DMS 273 treated with DMSO at 0.1 percent for 48 hours (cell line): ENCODE data around the gene CLIP2.
"Not testable (repeated sequence)": the region's sequence is repeated elsewhere in the genome, so short reads cannot be mapped to it uniquely, and the experiment has no call there.

Experiments used
- DNase-seq: peaks from one replicate; lab custom pipeline; 2025; lab: John Stamatoyannopoulos, UW

The CLIP2 gene

GRCh38 chr7:74332373-74333176 is 43.4 kb downstream of the CLIP2 start:
- DNase-seq, result no peak

- no peak for DNase-seq
Observed at GRCh38 chr7:74334030-74334429, 44.8 kb downstream of the CLIP2 start.

GRCh38 chr7:74337926-74338325 is 48.7 kb downstream of the CLIP2 start:
- no peak for DNase-seq

GRCh38 chr7:74338366-74339108 is 49.3 kb downstream of the CLIP2 start:
- no peak for DNase-seq

DNA sequence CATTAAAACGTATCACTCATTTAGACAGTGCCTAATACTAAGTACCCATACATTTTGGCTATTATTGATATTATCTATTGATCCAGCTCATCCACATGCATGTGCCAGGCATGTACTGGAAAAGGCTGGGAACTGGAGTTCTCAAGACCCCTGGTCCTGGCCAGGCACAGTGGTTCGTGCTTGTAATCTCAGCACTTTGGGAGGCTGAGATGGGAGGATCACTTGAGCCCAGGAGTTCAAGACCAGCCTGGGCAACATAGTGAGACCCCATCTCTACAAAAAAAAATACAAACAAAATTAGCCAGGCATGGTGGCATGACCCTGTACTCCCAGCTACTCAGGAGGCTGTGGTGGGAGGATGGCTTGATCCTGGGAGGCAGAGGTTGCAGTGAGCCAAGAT is 50.4 kb downstream of the CLIP2 start:
- not testable (repeated sequence) for DNase-seq

GRCh38 chr7:74343281-74344131 is 54.3 kb downstream of the CLIP2 start:
- no peak for DNase-seq

- DNase-seq, result no peak
Observed at GRCh38 chr7:74344132-74344496, 54.9 kb downstream of the CLIP2 start.

- no peak for DNase-seq
Observed at GRCh38 chr7:74344786-74345185, 55.6 kb downstream of the CLIP2 start.

- no peak for DNase-seq
Observed at GRCh38 chr7:74345970-74346369, 56.8 kb downstream of the CLIP2 start.

GRCh38 chr7:74349621-74350020 is 60.4 kb downstream of the CLIP2 start:
- no peak for DNase-seq

DNA sequence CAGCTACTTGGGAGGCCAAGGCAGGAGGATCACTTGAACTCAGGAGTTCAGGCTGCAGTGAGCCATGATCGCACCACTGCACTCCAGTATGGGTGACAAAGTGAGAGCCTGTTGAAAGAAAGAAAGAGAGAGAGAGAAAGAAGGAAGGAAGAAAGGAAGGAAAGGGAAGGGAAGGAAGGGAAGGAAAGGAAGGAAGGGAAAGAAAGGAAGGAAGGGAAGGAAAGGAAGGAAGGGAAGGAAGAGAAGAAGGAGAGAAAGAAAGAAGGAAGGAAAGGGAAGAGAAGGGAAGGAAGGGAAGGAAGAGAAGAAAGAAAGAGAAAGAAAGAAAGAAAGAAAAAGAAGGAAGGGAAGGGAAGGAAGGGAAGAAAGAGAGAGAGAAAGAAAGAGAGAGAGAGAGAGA is 61.5 kb downstream of the CLIP2 start:
- no peak for DNase-seq

GRCh38 chr7:74351836-74352235 is 62.6 kb downstream of the CLIP2 start:
- DNase-seq, result no peak

DNA sequence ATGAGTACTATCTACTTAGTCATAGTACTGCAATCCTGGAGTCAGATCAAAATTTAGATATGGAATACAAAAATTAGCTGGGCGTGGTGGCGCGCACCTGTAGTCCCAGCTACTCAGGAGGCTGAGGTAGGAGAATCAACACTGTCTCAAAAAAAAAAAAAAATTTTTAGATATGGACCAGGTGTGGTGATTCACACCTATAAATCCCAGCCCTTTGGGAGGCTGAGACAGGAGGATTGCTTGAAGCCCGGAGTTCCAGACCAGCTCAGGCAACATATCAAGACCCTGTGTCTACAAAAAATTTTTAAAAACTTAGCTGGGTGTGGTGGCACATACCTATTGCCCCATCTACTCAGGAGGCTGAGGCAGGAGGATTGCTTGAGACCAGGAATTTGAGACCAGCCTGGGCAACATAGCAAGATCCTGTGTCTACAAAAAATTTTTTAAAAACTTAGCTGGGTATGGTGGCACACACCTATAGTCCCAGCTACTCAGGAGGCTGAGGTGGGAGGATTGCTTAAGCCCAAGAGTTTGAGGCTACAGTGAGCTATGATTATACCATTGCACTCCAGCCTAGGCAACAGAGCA is 63.4 kb downstream of the CLIP2 start:
- not testable (repeated sequence) for DNase-seq

DNA sequence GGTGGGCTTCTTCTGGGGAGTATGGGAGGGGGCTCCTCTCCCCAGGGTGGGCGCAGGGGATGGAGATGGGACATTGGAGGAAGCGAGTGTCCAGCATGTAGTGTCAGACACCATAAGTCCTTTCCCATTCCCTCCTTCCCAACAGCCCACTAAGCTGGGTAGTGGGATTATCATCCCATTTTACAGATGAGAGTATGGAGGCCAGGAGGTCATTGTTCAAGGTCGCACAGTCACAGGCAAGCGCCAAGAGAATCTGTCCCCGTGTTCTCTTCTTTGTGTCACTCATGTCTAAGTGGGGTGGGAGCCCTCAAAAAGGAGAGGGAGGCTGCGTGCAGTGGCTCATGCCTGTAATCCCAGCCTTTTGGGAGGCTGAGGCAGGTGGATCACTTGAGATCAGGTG is 64.8 kb downstream of the CLIP2 start:
- DNase-seq, result no peak

GRCh38 chr7:74355091-74355490 is 65.9 kb downstream of the CLIP2 start:
- no peak for DNase-seq

- no peak for DNase-seq
Observed at GRCh38 chr7:74356589-74357315, 67.5 kb downstream of the CLIP2 start.

- DNase-seq, result no peak
Observed at GRCh38 chr7:74360008-74360407, 70.8 kb downstream of the CLIP2 start.

- DNase-seq, result no peak
Observed at GRCh38 chr7:74362266-74362665, 73.1 kb downstream of the CLIP2 start.

DNA sequence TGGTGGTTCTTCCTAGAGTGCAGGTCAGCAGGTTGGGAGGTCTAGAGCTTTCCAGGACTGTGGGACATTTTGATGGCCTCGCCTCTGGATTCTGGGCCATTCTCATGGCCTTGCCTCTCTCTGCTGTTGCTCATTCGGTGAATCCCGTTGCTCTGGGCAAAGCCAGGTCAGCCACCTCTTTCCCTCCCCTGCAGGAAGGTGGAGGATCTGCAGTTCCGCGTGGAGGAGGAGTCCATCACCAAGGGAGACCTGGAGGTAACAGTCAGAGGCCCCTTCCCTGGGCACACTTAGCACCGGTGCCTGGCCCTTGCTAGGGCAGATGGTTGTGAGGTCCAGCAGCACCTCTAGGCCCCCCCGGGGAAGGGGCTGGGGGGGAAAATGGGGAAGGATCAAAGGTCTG is 74.9 kb downstream of the CLIP2 start:
- DNase-seq, result no peak

DNA sequence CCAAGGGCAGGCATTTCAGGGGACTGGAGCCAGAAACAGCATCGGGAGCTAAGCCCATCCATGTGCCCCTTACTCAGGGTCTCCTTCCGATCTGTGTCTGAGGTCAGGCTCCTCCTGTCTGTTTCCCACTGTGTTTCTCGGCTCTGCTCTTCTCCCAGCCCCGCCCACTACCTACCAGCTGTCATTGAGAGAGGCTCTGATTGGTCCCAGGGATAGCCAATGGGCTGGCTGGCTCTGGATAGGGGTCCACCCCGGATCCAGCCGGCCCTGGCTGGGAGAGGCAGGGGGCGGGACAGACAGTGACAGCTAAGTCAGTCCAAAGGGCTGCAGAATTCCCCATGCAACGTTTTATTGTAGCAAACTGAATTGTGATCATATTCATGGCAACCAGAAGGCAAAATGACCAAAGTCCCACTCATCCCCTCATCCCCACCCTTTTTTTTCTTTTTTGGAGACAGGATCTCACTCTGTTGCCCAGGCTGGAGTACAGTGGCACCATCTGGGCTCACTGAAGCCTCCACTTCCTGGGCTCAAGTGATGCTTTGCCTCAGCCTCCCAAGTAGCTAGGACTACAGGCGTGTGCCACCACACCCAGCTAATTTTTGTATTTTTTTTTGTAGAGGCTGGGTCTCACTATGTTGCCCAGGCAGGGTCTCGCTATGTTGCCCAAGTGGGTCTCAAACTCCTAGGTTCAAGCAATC is 76.3 kb downstream of the CLIP2 start:
- peak; percentile 79 for DNase-seq
